ENCODE results near the gene UGT3A1. TPM values are rescaled to one million over a fixed set of nuclear protein-coding genes. Genes with fewer than 3 reads are reported as not detected.

Gene UGT3A1, protein sequence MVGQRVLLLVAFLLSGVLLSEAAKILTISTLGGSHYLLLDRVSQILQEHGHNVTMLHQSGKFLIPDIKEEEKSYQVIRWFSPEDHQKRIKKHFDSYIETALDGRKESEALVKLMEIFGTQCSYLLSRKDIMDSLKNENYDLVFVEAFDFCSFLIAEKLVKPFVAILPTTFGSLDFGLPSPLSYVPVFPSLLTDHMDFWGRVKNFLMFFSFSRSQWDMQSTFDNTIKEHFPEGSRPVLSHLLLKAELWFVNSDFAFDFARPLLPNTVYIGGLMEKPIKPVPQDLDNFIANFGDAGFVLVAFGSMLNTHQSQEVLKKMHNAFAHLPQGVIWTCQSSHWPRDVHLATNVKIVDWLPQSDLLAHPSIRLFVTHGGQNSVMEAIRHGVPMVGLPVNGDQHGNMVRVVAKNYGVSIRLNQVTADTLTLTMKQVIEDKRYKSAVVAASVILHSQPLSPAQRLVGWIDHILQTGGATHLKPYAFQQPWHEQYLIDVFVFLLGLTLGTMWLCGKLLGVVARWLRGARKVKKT
- not detected in 5 replicates for total RNA-seq (2022; extraction: Qiagen RNA extraction; ENCODE audit: low read depth)

DNA sequence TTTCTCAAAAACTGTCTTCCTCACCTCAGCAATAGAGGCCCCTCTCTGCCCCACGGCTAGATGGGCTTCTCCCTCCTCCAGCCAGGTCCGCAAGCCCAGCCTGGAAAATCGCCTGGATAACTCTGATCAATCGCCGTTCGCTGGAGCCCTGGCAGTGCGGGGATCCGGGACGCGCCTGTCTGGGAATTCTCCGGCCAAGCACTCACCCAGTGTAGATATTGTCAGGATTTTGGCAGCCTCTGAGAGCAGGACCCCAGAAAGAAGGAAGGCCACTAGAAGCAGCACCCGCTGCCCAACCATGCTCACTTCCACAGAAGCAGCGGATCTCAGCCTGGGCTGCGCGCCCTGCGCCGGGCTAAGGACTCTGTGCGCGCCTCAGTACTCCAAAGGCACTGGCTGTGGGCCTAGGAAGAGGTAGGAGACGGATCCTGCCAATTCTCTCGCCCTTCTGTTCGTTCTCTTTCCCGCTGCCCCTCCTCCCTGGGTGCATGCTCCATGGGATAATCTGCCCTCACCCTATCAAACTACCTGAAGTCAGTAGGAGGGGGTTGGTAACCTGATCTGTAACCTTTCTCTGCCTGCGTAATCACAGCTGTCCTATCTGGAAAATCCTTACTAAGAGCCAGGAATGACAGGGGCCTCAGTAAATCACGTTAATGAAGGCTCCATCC, at the start of gene UGT3A1:
Gene UGT3A1 (minus strand): TSS at position 450 of the 671 bp plus-strand sequence. CDS start 150 bp downstream, at position 300.

DNA sequence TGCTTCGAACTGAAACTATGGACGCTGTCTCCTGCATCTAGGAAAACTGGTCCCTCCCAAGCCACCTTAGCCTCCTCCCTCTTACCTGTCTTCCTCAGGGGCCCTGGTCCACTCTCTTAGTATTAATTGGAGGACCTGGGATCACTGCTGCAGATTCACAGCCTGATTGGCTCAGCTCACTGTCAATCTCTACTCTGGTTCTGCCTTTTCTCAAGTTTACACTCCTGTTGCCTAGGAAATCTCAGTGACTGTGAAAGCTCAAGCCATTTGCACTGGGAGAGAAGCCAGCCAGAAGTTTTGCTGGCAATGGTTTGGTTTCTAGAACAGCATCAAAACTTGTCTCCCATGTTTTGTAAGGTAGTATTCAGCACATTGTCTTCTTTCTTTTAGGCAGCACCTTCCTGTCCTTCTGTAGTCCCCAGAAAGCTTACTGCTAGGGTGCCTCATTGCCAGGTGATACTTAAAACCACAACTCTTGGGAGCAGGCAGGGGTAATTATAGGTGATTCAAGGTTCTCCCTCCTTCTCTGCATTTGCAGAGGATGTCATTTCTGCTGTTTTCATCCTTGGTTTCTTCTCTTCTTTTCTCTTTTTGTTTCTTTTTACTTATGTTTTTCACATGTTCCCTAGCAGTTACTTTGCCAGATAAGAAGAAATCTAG, 52.5 kb downstream of the UGT3A1 start, which contains the start of gene CAPSL:
Gene CAPSL (minus strand): TSS at position 55 of the 660 bp plus-strand sequence. CDS start 17,502 bp downstream, outside the sequence.

Other genes with a start within 250 kb of the UGT3A1 start
- gene IL7R, start 134.5 kb downstream of the UGT3A1 start, total RNA-seq (2022; extraction: Qiagen RNA extraction; ENCODE audit: low read depth), result 0.17 to 0.42 TPM (median 0.29 TPM) in 5 replicates
- gene CAPSL, start 52.8 kb downstream of the UGT3A1 start, total RNA-seq (2022; extraction: Qiagen RNA extraction; ENCODE audit: low read depth), result not detected in 5 replicates
- gene UGT3A2, start 75.5 kb upstream of the UGT3A1 start, total RNA-seq (2022; extraction: Qiagen RNA extraction; ENCODE audit: low read depth), result not detected in 5 replicates
- gene LMBRD2, start 160.5 kb upstream of the UGT3A1 start, total RNA-seq (2022; extraction: Qiagen RNA extraction; ENCODE audit: low read depth), result 0.75 to 2.3 TPM (median 1.3 TPM) in 5 replicates
- gene SKP2, start 160.7 kb upstream of the UGT3A1 start, total RNA-seq (2022; extraction: Qiagen RNA extraction; ENCODE audit: low read depth), result 17.2 to 24.5 TPM (median 20.1 TPM) in 5 replicates